ENCODE data around the gene LDB3. TPM values are rescaled to one million over a fixed set of nuclear protein-coding genes. Genes with fewer than 3 reads are reported as not detected.

The LDB3 gene
- total RNA-seq, 2 experiments from 2014 or later: 0.05 to 0.08 TPM

DNA sequence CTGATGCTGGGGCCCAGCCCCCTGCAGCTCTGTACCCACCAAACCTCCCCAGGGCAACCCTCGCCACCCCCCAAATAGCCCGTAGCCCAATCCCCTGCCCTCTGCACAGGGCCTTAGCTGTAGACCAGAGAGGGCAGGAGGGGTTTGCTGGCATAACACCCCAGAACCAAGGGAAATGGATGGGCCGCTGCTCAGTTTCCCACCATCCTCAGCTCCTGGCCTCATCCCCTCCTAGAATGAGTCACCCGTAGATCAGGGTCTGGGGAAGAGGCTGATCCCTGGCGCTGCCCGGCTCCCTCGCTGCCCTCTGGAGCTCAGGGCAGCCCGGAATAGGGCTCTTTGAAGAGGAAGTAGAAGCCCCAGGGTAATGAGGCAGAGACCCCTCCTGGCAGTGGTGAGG lies 31.2 kb downstream of the LDB3 start:
- CTCF ChIA-PET: no interaction called here

DNA sequence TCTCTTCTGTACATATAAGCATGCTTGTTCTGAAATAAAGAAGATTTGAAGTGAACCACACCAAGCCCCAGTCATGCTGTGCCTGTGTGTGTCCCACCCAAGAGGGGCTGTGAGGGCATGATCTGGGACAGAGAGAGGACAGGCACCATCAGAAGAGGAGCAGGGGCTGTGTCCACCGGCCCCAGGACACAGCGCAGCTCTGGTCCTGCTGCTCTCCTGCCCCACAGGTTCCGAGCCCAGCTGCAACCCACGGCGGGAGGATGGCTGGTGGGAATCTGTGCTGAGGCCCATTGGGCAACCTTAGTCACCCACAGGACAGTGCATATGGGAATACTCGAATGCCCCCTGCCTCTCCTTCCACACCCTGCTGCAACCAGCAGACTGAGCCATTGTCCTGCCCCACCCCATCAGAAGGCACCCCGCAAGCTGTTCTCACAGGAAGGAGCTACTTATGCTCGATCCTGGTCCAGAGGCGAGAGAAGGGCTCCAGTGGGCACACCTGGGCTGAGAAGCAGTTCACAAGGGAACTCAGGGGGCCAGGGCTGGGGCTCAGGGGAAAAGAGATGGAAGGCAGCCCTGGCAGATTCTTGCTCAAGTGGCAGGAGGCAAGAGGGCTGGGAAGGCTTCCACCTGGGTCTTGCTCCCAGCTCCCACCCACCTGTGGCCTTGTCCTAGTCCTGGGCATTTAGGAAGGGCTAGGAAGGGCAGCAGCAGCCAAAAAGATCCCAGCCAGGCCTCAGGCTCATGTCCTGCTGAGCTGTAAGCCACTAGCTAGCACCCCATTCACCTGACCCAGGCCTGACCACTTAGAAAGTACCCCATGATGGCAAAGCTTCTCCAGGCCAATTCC lies 31.9 kb downstream of the LDB3 start:
- Histone ChIP-seq H3K36me3 (ENCODE audit: insufficient read depth, low read length) (no peaks in the 10 kb centered on the region), H3K4me3 (ENCODE audit: low read length) (no peak overlapping the region), H3K4me1 (ENCODE audit: insufficient read depth, low read length) (no peaks in the 10 kb centered on the region), H3K27me3 (ENCODE audit: control insufficient read depth in 1 of 2, insufficient read depth in 2 of 2, low read length in 2 of 2) (no peaks in the 10 kb centered on the region), H3K9me3 (ENCODE audit: control insufficient read depth in 1 of 2, insufficient read depth in 1 of 2, low read length in 2 of 2) (no peaks in the 10 kb centered on the region), H3K27ac (ENCODE audit: low read depth in 1 of 2, low read length in 2 of 2) (no peak overlapping the region)
- ChIA-PET CTCF (no interaction called here), POLR2A (no interaction called here)
- Mint-ChIP-seq H3K4me3 (no peak overlapping the region), H3K36me3 (ENCODE audit: low read depth) (no peaks in the 10 kb centered on the region), H3K4me1 (ENCODE audit: low read depth) (no peaks in the 10 kb centered on the region), H3K27me3 (no peaks in the 10 kb centered on the region), H3K9me3 (no peaks in the 10 kb centered on the region), H3K27ac (no peak overlapping the region)
- intact Hi-C loops (cut with DNase I, micrococcal nuclease): no loop called here
- TF ChIP-seq, protein P1, sequence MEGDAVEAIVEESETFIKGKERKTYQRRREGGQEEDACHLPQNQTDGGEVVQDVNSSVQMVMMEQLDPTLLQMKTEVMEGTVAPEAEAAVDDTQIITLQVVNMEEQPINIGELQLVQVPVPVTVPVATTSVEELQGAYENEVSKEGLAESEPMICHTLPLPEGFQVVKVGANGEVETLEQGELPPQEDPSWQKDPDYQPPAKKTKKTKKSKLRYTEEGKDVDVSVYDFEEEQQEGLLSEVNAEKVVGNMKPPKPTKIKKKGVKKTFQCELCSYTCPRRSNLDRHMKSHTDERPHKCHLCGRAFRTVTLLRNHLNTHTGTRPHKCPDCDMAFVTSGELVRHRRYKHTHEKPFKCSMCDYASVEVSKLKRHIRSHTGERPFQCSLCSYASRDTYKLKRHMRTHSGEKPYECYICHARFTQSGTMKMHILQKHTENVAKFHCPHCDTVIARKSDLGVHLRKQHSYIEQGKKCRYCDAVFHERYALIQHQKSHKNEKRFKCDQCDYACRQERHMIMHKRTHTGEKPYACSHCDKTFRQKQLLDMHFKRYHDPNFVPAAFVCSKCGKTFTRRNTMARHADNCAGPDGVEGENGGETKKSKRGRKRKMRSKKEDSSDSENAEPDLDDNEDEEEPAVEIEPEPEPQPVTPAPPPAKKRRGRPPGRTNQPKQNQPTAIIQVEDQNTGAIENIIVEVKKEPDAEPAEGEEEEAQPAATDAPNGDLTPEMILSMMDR (IDR thresholded peaks at IDR 0.05): no peak
- DNase-seq (no peak), ATAC-seq (ENCODE audit: poor library complexity) (no peak)

More for the DNA sequence above, 31.2 kb downstream of the LDB3 start:
- Mint-ChIP-seq H3K27ac (no peak overlapping the region), H3K9me3 (no peaks in the 10 kb centered on the region), H3K36me3 (ENCODE audit: low read depth) (no peaks in the 10 kb centered on the region), H3K4me3 (no peak overlapping the region), H3K4me1 (ENCODE audit: low read depth) (no peaks in the 10 kb centered on the region), H3K27me3 (no peaks in the 10 kb centered on the region)
- Histone ChIP-seq H3K4me1 (ENCODE audit: insufficient read depth, low read length) (no peaks in the 10 kb centered on the region), H3K4me3 (ENCODE audit: low read length) (no peak overlapping the region), H3K27ac (ENCODE audit: low read depth in 1 of 2, low read length in 2 of 2) (no peak overlapping the region), H3K27me3 (ENCODE audit: control insufficient read depth in 1 of 2, insufficient read depth in 2 of 2, low read length in 2 of 2) (no peaks in the 10 kb centered on the region), H3K9me3 (ENCODE audit: control insufficient read depth in 1 of 2, insufficient read depth in 1 of 2, low read length in 2 of 2) (no peaks in the 10 kb centered on the region), H3K36me3 (ENCODE audit: insufficient read depth, low read length) (no peaks in the 10 kb centered on the region)
- DNase-seq: no peak
- POLR2A ChIA-PET: interaction anchor here (1.2 kb wide), 1 partner anchor 13 kb away, joined by 5 read pairs; no protein-coding TSS in a partner anchor
- TF ChIP-seq, protein P1 (IDR thresholded peaks at IDR 0.05): no peak
- ATAC-seq (ENCODE audit: poor library complexity): no peak
- intact Hi-C loops (cut with DNase I, micrococcal nuclease): no loop called here

DNA sequence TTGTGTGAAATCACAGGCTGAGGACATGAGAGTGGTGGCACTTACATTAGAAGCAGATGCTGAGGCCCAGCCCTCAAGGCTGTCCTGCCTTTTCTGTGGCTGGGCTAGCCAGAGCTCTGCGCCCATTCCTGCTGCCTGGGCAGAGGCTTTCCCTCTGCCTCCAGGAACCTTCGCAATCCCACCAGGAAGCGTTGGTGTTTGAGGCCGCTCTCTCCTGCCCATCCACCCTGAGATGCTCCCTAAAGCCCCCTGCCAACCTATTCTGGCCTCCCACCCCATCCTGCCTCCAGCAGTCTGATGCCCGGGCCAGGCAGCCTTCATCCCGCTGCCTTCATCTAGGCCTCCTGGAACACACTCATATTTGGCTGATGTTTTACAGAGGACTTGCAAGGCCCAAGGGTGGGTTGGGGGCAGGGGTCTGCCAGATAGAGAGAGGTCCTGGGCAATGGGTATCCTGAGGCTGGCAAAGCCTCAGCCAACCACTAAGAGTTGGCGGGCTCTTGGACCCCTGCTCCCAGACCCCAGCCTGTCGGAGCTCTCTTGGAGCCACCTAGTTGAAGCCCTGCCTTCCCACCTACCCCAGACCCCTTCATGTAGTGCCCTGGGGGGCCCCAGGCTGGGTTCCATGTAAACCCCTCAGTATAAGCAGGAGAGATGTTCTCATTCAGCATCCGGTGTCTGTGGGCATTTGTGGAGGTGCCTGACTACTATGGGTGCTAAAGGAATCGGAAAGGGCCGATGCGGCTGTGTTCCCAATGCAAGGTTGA lies 32.7 kb downstream of the LDB3 start:
- no peak overlapping the region for H3K27ac ChIP-seq (ENCODE audit: low read depth in 1 of 2, low read length in 2 of 2)
- no peak overlapping the region for H3K27ac Mint-ChIP-seq
- no peaks in the 10 kb centered on the region for H3K36me3 ChIP-seq (ENCODE audit: insufficient read depth, low read length)
- H3K9me3 ChIP-seq (ENCODE audit: control insufficient read depth in 1 of 2, insufficient read depth in 1 of 2, low read length in 2 of 2): no peaks in the 10 kb centered on the region
- no peaks in the 10 kb centered on the region for H3K27me3 ChIP-seq (ENCODE audit: control insufficient read depth in 1 of 2, insufficient read depth in 2 of 2, low read length in 2 of 2)
- no peak for DNase-seq
- POLR2A ChIA-PET: no interaction called here
- intact Hi-C loops (cut with DNase I, micrococcal nuclease): no loop called here
- no peak for ATAC-seq (ENCODE audit: poor library complexity)
- TF ChIP-seq, protein P1 (IDR thresholded peaks at IDR 0.05): no peak
- CTCF ChIA-PET: no interaction called here
- no peaks in the 10 kb centered on the region for H3K4me1 ChIP-seq (ENCODE audit: insufficient read depth, low read length)
- no peak overlapping the region for H3K4me3 Mint-ChIP-seq
- no peaks in the 10 kb centered on the region for H3K27me3 Mint-ChIP-seq
- no peaks in the 10 kb centered on the region for H3K4me1 Mint-ChIP-seq (ENCODE audit: low read depth)
- no peaks in the 10 kb centered on the region for H3K36me3 Mint-ChIP-seq (ENCODE audit: low read depth)
- H3K9me3 Mint-ChIP-seq: no peaks in the 10 kb centered on the region
- no peak overlapping the region for H3K4me3 ChIP-seq (ENCODE audit: low read length)

Measured in CD4-positive, alpha-beta T cell (primary cell).